DOHH2 (cell line): ENCODE measurements around the gene RAPH1.

ENCODE experiments used
- CTCF ChIP-seq: fragments of 200-600 bp; sonication (generic); IDR thresholded peaks from one replicate; pipeline ENCODE4 v1.5.1; 2014; ENCODE audit warnings: antibody characterized with exemption, mild to moderate bottlenecking, low read depth, low read length; ENCODE audit not compliant: poor library complexity, severe bottlenecking
- EZH2phosphoT487 ChIP-seq: fragments of 200-600 bp; sonication (generic); IDR thresholded peaks from 2 replicates; pipeline ENCODE4 v1.6.1; 2017; ENCODE audit warnings: borderline replicate concordance, mild to moderate bottlenecking, antibody characterized with exemption, low read length, moderate library complexity, mixed read lengths

GRCh38 chr2:203366639-203367466 lies 168.2 kb downstream of the RAPH1 start:
- TF ChIP-seq CTCF (no peak), EZH2phosphoT487 (no peak)
